Stimulated activated CD4-positive, alpha-beta T cell treated with anti-CD3 and anti-CD28 coated beads, Interleukin-1b, Interleukin-23, amount 100 ng/mL, for 48 hours (primary cell): Measurements from ENCODE around the gene RANBP1.

Experiments
- DNase-seq: peaks from one replicate; pipeline ENCODE4 v3.0.0-alpha.2; 2020

Gene RANBP1

DNA sequence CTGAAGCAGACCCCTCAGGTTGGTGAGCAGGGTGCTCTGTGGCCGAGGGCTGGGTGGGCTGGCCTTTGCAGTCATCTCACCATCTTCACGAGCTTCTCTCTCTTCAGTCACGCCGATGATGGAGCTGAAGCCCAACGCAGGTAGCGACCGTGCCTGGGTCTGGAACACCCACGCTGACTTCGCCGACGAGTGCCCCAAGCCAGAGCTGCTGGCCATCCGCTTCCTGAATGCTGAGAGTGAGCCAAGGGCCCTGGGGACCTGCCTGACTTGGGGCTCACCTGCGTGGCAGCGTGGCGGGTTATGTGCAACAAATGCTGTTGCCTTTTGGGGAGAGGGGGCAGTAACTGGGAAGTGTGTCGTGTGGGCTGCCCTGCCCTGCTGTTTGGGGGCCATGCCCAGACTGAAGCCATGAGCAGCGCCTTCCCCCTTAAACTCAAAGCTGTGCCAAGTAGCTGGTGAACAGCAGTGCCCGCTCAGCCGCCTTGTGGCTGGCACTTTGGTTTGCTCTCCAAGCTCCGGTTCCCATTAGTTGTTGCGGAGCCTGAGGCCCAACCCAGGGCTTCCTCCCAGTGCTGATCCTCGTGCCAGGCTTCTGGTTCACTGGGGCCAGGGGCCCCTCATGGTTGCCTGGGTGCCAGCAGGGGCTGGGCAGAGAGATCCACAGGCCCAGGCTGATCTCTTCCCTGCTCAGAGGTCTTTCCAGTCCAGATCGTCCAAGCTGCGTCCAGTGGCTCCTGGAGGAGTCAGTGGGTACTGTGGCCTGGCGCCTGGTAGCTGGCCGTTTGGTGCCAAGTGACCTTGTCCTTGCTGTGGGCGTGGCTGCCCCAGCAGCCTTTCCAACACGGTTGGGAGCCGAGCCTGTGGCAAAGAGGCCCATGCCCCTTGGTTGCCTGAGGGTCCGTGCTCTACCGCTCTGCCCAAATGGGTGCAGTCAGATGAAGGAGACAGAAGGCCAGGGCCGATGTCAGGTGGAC is 9.6 kb downstream of the RANBP1 start:
- no peak for DNase-seq

DNA sequence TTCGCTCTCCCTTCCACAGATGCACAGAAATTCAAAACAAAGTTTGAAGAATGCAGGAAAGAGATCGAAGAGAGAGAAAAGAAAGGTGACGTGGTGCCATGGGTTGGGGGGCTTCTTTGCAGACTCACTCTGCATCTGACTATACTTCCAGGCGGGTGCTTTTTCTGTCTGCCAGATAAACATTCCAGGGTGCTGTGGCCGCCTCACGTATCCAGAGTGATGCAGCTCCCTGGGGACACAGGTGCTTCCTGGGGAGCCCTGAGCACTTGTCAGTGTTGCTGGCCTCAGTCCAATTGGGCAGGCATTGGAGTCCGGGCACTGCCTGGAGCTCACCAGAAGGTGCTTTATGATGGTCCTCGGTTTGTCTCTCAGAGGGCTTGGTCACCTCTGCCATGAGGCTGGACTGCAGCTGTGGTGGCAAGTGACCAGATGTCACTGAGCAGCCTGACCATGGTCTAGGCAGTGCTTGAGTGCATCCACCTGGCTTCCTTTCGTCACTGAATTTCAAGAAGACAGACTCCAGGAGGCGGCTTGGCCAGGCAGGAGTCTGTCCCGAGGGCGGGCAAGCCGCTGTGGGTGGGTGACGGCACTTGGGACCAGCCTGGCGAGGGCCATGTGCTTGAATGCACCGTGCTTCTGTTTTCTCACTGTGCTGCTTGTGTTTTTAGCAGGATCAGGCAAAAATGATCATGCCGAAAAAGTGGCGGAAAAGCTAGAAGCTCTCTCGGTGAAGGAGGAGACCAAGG is 10.6 kb downstream of the RANBP1 start:
- no peak for DNase-seq

DNA sequence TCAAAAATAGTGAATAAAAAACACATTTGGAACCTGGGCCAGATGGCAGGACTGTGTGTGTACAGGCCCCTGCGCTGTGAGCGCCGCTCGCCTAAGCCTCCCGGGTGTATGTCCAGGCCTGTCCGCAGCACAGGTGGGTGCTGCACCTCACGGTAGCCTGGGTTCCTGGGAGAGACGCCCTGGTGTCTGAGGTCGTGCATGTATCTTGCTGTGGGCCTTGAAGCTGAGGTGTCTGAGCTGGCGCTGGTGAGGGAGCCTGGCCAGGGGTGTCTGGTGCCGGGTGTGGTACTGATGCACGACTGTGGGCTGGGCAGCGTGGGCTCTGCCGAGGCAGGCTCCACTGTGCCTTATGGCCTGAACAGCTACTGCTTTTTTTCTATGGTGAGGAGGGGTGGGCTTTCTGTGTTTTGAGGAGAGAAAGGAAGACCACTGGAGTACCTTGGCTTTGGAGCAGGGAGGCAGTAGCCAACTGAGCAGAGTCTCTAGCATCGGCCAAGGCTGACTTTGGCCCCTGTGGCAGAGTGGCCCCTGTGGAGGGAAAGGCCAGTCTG is 11.5 kb downstream of the RANBP1 start:
- no peak for DNase-seq

- no peak for DNase-seq
Measured at GRCh38 chr22:20127869-20128618, 12.1 kb downstream of the RANBP1 start.

- DNase-seq = no peak
Measured at GRCh38 chr22:20128619-20128901, 12.7 kb downstream of the RANBP1 start.

GRCh38 chr22:20128902-20129746 is 13.2 kb downstream of the RANBP1 start:
- DNase-seq = peak; percentile 55

DNA sequence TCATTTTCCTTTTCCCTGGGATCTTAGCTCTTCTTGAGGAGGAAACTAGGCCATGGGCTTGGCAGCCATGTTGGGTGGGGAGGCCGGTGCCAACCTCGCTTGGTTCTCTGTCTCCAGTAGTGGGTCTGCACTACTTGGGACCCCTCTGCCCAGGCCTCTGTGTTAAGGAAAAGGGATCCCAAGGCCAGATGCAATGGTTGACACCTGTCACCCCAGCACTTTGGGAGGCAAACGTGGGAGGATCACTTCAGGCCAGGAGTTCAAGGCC is 13.8 kb downstream of the RANBP1 start:
- no peak for DNase-seq

- DNase-seq = no peak
Measured at GRCh38 chr22:20130319-20130718, 14.4 kb downstream of the RANBP1 start.

GRCh38 chr22:20130731-20131596 is 15.1 kb downstream of the RANBP1 start:
- DNase-seq = peak; percentile 70

GRCh38 chr22:20131597-20131858 is 15.6 kb downstream of the RANBP1 start, which contains the start of gene ZDHHC8:
ZDHHC8 (plus strand) TSS chr22:20131804; CDS start chr22:20131948, 144 bp downstream.
- DNase-seq = no peak

- no peak for DNase-seq
Measured at GRCh38 chr22:20131859-20132685, 16.2 kb downstream of the RANBP1 start.

DNA sequence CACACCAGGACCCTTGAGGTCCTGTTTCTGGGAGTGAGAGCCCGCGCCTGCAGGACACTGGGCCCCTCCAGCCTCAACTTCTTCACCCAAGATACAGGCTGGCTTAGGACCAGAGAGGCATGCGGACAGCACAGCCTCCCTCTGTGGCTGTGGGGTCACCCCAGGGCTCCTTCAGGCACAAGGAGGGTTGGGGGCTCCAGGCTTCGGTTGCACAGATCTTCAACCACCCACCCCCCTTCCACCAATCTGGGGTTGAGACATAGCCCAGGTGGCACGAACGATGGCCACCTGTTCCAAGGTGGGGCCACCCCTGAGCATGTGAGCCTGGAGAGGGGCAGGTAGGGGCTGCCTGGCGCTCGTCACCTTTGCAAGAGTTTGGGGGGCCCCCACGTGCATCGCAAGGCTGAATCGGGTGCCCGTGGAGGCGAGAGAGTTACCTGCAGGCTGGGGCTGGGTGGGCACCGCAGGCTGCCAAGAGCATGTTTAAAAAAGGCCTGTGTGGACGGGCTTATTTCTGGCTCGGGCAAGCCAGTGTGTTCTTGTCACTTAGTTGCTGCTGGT is 16.9 kb downstream of the RANBP1 start:
- DNase-seq = no peak

GRCh38 chr22:20133930-20134549 is 18.1 kb downstream of the RANBP1 start:
- no peak for DNase-seq

- no peak for DNase-seq
Measured at GRCh38 chr22:20135265-20135664, 19.4 kb downstream of the RANBP1 start.

DNA sequence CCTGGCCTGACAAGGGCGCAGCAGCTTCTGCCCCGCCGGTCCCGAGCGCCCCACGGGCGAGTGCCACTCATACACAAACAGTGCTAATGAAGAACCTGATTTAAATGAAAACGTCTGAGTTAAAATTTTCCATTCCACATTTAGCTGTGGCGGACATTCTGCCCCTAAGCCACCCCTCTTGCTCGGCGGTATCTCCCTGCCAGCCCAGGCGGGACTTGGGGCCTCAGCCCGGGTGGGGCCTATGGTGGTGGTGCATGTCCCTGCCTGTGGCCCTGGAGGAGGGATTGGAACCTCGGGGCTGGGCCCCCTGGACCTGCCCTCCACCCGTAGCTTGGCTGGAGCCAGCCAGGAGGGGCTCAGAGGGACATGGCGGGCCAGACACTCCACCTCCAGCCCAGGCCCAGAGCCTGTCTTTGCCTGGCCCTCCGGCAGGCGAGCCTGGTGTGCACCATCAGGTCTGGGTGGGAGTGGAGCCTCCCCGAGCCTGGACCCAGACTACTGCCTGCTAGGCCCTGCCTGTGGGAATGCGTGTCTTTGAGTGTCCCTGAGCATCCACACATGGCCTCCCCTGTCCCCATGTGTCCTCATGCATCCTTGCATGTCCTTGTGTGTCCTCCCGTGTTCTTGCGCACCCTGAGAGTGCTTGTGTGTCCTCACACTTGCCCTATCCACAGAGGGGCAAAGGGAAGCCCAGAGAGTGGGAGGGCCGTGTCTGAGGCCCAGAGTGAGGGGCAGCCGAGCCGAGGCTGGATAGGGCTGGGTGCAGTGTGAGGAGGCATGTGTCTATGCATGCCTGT is 20.1 kb downstream of the RANBP1 start:
- no peak for DNase-seq

DNA sequence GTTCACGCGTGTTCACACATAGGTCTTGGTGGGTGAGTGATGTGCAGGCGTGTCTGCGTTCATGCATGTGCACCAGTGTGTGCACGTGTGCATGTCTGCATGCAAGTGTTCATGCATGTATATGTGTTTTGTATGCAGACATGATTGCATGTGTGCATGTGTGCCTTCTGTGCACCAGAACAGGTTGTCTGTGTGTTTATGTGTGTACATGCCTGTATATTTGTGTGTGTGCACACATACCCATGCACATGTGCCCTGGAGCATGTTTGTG is 20.6 kb downstream of the RANBP1 start:
- no peak for DNase-seq

DNA sequence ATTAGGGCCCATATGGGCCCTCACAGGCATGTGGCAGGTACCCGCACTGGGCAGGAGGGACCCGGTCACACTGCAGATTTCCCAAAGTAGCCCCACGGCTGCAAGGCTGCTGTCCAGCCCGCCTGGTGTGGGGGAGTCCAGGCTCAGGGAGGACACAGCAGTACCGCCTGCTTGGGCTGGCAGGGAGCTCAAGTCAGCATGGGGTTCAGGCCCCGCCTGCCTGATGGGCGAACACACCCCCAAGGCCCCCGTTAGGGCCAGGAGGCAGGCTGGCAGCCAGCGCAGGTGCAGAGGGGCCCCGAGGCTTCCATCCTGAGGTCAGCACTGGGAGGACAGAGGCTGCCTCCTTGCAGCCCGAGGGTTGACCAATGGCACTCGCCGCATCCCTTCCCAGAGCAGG is 21.2 kb downstream of the RANBP1 start:
- no peak for DNase-seq

GRCh38 chr22:20137671-20138416 is 21.9 kb downstream of the RANBP1 start:
- DNase-seq = no peak

- DNase-seq = no peak
Measured at GRCh38 chr22:20138417-20138738, 22.5 kb downstream of the RANBP1 start.
